Measurements from ENCODE around the gene SMAD4.

DNA sequence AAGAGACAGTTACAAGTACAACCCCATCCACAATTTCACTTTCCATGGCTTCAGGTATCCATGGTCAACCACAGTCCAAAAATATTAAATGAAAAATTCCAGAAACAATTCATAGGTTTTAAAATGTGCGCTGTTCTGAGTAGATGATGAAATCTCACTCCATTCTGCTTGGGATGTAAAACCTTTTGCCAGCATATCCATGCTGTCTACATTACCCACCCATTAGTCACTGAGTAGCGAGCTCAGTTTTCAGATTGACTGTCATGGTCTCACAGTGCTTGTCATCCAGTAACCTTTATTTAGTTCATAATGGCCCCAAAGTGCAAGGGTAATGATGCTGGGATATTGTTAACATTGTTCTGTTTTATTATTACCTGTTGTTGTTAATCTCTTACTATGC, 40.5 kb downstream of the SMAD4 start:
- TF ChIP-seq, protein P1, sequence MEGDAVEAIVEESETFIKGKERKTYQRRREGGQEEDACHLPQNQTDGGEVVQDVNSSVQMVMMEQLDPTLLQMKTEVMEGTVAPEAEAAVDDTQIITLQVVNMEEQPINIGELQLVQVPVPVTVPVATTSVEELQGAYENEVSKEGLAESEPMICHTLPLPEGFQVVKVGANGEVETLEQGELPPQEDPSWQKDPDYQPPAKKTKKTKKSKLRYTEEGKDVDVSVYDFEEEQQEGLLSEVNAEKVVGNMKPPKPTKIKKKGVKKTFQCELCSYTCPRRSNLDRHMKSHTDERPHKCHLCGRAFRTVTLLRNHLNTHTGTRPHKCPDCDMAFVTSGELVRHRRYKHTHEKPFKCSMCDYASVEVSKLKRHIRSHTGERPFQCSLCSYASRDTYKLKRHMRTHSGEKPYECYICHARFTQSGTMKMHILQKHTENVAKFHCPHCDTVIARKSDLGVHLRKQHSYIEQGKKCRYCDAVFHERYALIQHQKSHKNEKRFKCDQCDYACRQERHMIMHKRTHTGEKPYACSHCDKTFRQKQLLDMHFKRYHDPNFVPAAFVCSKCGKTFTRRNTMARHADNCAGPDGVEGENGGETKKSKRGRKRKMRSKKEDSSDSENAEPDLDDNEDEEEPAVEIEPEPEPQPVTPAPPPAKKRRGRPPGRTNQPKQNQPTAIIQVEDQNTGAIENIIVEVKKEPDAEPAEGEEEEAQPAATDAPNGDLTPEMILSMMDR (IDR thresholded peaks at IDR 0.05 in 8 of 11, conservative IDR thresholded peaks at IDR 0.05 in 3 of 11), result no peak
- no peak for TF ChIP-seq POLR2A (IDR thresholded peaks at IDR 0.05)
